NB4 (cell line): ENCODE data around the gene IDUA.

Experiments
- DNase-seq: peaks from one replicate; pipeline ENCODE4 v3.0.0; 2010; ENCODE audit warnings: low read depth
- H3K4me3 ChIP-seq: one replicate; pipeline ENCODE4 v1.5.1; 2011; ENCODE audit warnings: mild to moderate bottlenecking, low read depth, low read length, moderate library complexity
- MYC ChIP-seq: IDR thresholded peaks from 2 replicates; pipeline ENCODE4 v1.6.1; 2011; ENCODE audit warnings: low read depth, low read length
- POLR2A ChIP-seq: IDR thresholded peaks from 2 replicates; pipeline ENCODE4 v1.6.1; 2011; ENCODE audit warnings: mild to moderate bottlenecking; ENCODE audit not compliant: insufficient read length; ENCODE audit errors: extremely low read depth
- TF ChIP-seq, protein P1 (sequence below): IDR thresholded peaks from one replicate; pipeline ENCODE4 v1.5.1; 2012; ENCODE audit warnings: low read depth, low read length
- TF ChIP-seq, protein P2 (sequence below): IDR thresholded peaks from 2 replicates; pipeline ENCODE4 v1.6.1; 2011; ENCODE audit warnings: low read depth, low read length

IDUA gene

DNA sequence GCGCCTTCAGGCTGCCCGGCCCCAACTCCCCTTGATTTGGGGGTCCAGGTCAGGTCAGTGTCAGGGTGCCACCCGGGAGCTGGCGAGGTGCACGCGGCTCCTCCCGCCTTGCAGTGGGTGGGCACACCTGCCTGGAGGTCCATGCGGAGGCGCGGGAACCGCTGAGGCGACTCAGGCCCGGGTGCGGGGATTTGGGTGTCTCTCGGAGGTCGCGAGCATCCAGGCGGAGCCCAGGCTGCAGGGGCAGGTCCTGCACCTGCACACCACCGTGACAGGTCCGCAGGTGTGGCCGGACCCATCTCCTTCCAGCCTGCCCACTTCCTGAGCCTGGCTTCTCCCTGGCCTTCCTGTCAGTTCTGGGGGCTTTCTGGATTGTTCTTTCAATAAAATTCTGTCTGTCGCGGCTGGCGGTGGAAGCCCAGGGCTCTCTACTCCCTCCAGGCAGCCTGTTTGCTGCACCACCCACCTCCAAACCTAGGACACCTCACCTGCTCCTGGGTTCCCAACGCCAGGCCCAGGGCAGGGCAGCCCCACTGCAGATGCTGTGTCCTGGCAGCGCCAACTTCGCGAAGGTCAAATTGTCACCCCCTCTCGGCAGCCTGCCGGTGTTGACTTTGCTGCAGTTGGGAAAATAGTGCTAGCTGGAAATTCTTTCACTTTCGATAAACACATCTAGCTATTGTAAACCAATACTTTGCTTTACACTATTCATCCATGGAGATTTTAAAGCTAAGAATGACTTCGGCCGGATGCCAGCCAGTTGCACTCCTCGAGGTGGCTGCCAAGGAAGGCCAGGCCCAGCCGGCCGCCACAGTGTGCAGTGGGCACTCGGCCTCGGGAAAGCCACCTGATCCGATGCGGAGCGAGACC, 60.5 kb downstream of the IDUA start:
- DNase-seq: no peak
- no peak overlapping the region for H3K4me3 ChIP-seq

DNA sequence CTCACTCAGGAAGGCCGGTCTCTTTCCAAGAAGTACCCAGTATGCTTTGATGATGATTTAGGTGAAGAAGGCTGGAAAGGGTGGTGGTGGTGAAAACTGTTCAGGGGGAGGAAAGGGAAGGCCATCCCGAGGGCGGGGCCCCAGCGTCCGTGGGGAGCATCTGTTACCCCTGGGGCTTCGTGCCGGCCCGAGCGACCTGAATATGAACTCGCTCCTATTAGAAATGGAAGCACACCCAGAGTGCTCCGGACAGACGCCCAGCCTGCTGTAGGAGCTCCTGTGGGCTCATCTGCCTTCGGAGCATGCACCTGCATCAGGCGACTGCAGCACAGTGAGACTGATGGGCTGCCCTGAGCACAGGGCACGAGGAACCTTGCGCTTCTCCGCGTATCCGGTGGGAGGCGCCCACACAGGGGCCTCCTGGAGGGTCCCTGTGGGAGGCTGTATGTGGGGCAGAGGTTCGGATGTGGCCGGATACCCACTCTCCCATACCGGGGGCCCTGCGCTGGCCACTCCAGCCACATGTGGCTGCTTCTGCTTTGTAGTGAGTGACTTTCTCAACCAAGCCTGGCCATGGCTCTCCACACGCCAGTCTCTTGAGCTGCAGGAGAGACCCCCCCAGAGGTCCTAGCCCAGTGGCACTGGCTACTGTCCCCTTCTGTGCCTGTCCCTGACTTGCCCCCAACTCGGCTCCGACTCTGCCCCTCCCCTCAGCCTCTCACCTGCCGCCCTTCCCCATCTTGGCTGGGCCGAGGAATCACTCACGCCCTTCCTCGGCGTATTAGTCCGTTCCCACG, 61.3 kb downstream of the IDUA start:
- H3K4me3 ChIP-seq: no peak overlapping the region
- TF ChIP-seq, protein P1, sequence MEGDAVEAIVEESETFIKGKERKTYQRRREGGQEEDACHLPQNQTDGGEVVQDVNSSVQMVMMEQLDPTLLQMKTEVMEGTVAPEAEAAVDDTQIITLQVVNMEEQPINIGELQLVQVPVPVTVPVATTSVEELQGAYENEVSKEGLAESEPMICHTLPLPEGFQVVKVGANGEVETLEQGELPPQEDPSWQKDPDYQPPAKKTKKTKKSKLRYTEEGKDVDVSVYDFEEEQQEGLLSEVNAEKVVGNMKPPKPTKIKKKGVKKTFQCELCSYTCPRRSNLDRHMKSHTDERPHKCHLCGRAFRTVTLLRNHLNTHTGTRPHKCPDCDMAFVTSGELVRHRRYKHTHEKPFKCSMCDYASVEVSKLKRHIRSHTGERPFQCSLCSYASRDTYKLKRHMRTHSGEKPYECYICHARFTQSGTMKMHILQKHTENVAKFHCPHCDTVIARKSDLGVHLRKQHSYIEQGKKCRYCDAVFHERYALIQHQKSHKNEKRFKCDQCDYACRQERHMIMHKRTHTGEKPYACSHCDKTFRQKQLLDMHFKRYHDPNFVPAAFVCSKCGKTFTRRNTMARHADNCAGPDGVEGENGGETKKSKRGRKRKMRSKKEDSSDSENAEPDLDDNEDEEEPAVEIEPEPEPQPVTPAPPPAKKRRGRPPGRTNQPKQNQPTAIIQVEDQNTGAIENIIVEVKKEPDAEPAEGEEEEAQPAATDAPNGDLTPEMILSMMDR: peak; percentile 22
- TF ChIP-seq, protein P2, sequence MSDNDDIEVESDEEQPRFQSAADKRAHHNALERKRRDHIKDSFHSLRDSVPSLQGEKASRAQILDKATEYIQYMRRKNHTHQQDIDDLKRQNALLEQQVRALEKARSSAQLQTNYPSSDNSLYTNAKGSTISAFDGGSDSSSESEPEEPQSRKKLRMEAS: no peak
- peak; percentile 76 for DNase-seq

More for the DNA sequence above, 60.5 kb downstream of the IDUA start:
- TF ChIP-seq, protein P2: no peak
- TF ChIP-seq MYC (no peak), POLR2A (no peak)
- TF ChIP-seq, protein P1: no peak

DNA sequence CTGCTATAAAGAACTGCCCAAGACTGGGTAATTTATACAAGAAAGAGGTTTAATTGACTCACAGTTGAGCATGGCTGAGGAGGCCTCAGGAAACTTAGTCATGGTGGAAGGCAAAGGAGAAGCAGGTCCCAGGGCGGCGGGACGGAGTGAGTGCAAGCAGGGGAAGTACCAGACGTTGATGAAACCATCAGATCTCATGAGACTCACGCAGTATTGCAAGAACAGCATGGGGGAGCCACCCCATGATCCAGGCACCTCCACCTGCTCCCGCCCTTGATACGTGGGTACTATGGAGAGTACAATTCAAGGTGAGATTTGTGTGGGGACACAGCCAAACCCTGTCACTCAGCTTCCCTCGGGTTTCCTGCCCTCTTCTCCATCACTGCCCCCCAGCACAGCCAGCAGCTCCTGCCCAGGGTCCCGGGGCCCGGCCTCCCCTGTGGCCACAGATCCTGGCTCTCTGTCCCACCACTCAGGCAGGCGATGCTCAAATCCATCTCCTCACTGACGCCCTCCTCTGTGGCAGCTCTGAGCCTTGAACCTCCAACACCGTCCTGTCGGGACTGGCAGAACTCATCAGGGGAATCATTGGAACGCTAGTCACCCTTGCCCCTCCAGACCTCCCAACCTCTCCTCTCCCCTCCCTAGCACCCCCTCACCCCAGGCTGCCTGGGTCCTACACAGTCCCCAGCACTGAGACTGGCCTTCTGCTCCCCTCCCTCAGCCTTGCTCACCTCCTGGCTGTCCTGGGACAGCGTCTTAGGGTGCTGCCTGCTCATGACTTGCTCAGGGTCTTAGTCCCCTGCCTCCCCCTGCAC, 62.1 kb downstream of the IDUA start:
- TF ChIP-seq POLR2A (no peak), MYC (no peak)
- TF ChIP-seq, protein P2: no peak
- TF ChIP-seq, protein P1: no peak
- H3K4me3 ChIP-seq: no peak overlapping the region
- peak; percentile 89 for DNase-seq

DNA sequence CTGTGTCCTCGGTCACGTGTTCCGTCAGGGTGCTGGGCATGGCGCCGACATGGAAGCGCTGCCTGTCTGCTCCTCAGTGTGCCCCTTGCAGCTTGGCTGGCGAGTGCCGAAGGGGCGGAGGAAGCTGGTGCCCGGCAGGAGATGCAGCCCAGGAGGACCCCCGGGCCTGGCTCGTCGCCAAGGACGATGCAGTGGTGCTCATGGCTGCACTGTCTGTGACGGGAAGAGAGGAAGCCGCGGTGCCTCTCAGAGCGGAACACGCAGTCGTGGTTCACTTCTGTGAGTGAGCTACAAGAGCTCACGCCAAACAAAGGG, 62.7 kb downstream of the IDUA start:
- no peak overlapping the region for H3K4me3 ChIP-seq
- TF ChIP-seq, protein P1: no peak
- TF ChIP-seq POLR2A (no peak), MYC (no peak)
- TF ChIP-seq, protein P2: no peak
- no peak for DNase-seq

DNA sequence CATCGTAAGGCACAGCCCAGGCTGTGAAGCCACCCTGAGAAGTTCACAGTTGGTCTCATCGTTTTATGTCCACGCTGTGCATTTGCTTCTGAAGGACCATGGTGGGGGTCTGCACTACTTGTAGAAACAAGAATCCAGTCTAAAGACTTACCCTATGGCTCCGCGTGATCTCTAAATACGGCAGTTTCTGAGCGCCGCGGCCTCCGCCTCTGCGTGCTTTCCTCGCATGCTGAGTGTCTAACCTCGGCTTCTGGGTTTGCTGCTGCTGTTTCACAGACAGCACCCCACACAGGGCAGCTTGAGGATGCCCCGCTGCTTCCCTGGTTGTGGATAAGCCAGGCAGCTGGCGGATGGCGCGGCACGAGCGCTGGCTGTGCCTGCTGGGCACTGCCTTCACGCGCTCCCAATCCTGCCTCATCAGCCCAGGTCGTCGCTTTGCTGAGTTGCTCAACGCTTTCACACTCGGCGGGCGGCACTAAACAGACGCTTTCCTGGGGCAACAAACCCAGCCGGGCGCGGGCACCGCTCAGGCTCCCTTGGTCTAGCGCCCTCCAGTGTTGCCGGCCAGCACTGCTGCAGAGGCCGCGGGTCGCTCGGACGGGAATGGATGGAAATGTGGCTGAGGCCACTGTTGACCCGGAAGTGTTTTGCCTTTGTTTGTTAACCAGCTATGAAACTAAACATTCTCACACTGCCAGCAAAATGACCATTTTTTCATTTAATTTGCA, 63.8 kb downstream of the IDUA start:
- TF ChIP-seq, protein P2: no peak
- TF ChIP-seq POLR2A (no peak), MYC (no peak)
- TF ChIP-seq, protein P1: no peak
- no peak overlapping the region for H3K4me3 ChIP-seq
- DNase-seq: no peak
